G401.6 (cell line): ENCODE measurements around the gene C1orf21.
"Not testable (repeated sequence)": the region's sequence is repeated elsewhere in the genome, so short reads cannot be mapped to it uniquely, and the experiment has no call there.

Source experiments
- FAIRE-seq: peaks from 2 replicates; lab custom pipeline; 2012; peaks lifted over from hg19 to GRCh38; lab: Jason Lieb, UNC

Gene C1orf21, protein sequence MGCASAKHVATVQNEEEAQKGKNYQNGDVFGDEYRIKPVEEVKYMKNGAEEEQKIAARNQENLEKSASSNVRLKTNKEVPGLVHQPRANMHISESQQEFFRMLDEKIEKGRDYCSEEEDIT

DNA sequence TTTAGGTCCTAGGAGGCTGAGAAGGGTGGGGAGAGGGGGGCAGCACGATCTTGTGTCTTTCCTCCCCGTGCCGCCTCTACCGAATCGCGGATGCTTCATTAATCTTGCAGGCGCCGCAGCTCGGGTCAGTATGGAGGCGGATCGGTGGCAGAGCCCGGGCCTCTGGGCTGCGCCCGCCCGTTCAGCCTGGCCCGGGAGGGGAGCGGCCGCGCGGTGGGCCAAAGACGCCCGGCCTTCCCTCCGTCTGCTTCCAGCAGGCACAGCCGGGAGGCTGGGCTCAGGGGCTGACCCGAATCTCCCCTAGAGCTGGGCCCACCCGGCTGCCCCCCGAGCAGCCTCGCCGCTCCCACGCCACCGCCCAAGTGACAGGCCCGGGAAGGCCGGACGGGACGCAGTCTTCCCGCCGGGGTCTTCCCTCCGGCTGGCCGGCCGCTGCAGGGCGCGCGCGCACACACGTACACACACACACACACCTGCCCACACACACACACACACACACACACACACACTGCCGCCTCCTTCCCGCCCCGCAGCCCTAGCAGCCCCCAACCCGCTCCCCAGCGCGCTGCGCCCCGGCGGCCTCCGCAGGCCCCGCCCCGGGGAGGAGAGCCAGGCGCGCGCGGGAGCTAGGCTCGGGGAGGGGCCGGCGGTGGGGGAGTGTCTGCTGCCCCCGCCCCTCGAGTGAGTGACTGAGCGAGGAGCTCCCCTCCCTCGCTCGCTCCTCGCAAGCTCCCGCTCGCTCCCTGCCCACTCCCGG lies at the start of gene C1orf21:
Gene C1orf21, plus strand, starts transcription at position 718 of the 757 bp plus-strand sequence. CDS start 90,481 bp downstream, outside the sequence.
- FAIRE-seq = no peak

DNA sequence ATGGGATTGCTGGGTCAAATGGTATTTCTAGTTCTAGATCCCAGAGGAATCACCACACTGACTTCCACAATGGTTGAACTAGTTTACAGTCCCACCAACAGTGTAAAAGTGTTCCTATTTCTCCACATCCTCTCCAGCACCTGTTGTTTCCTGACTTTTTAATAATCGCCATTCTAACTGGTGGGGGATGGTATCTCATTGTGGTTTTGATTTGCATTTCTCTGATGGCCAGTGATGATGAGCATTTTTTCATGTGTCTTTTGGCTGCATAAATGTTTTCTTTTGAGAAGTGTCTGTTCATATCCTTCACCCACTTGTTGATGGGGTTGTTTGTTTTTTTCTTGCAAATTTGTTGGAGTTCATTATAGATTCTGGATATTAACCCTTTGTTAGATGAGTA lies 49.0 kb upstream of the C1orf21 start:
- FAIRE-seq = not testable (repeated sequence)

DNA sequence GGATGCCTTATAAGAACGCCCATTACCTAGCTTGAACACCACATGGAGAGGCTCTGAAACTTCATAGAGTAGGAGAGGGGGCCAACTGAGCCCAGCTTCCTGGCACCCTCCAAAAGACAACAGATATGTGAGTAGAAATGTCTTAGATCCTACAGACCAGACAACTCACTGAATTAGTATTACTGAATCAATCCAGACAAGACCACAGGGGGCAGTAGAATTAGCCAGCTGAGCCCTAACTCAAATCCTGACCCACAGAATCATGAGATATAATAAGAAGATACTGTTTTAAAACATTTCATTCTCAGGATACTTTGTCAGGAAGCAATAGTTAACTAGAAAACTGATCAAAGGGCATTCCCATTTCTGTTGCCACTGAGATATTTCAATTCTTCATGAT lies 45.8 kb upstream of the C1orf21 start:
- no peak for FAIRE-seq

DNA sequence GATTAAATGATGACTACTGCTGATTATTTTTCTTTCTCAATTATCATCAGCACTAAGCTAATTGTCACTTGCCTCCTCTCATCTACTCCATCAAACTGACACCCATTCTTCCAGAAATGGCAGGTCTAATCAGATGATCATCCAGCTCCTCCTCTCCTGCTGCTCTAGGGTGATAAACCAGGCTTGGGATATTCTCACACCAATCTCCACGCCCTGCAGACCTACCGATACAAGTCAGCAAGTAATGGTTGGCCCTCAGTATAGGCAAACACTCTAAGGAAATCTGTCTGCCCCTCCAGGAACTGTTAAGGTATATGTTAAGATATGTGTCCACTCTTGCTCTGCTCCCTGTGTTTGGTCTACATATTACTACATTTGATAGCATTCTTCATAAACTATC lies 36.3 kb upstream of the C1orf21 start:
- no peak for FAIRE-seq

DNA sequence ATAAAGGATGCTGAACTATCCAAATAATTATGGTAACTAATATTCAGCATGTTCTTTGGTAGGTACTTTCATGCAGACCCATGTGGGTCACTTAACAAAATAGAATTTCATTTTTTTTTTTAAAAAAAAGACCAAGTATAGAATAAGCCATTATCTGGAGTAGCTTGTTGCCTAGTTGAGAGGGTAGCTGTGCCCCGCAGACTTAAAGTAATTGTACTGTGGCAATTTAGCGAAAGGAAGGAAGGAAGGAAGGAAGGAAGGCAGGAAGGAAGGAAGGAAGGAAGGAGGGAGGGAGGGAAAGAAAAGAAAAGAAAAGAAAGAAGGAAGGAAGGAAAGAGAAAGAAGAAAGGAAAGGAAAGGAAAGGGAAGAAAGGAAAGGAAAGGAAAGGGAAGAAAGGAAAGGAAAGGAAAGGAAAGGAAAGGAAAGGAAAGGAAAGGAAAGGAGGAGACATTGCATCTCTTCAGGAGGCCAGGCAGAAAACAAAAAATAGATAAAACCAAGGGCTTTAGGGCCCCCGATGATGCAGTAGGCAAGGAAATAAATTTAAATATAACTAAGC lies 35.3 kb upstream of the C1orf21 start:
- no peak for FAIRE-seq

DNA sequence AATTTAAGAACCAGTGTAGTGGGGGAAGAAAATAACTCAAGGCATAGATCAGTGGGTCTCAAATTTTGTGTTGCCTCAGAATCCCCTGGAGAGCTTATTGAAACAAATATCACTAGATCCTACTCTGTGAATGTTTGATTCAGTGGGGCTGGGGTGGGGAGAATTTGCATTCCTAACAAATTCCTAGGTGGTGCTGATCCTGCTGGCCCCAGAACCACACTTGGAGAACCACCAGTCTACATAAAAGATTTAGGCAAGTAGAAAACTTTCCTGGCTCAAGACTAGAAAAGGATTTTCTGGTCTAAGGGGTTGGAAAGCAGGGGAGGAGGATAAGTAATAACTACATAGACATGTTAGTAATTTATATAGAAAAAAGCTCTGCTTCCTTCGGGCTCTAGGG lies 34.1 kb upstream of the C1orf21 start:
- FAIRE-seq = no peak

DNA sequence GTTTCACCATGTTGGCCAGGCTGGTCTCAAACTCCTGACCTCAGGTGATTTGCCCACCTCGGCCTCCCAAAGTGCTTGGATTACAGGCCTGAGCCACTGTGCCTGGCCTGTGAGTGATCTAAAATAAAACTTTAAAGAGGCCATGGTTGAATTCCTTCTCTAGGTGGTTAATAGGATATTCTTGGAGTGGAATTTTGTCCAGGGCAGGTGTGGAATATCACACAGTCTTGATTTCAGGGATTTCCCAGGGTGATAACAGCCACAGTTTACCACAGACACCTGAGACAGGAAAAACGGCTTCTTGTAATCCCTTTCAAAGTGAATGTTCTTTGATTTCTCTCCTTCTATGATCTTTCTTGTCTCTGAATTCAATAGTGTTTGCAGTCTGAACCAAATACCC lies 32.1 kb upstream of the C1orf21 start:
- FAIRE-seq = no peak

DNA sequence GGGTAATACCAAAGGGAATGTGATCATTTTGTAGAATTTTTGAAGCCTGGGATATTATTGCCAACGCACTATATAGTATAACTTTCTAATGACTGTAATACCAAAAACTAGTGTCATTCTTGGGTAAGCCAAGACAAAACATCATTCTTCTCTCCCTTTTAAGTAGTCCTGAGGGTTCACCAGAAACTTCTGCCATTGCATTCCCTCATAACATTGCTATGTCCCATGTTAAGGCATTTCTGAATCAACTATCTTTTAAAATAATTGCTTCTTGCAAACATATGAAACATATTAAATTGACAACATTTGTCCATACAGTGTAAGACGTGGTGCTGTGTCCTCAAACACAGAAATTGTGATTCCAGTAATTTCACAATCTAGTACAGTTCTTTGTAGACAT lies 29.9 kb upstream of the C1orf21 start:
- no peak for FAIRE-seq

DNA sequence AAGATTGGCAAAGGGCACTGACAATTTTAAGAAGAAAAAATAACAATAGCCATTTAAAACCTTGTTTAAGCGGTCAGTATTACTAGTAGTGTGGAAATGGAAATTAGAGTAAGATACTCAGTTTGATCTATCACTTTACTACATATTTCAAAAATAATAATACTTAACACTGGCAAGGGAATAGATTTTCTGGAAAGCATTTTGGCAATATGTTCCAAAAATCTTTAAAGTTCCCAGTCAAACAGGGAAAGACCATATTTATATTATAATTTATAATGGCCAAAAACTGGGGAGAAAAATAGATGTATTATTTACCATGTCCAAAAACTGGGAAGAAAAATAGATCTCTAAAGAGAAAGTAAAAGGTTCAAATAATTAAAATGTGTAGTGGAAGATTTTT lies 28.6 kb upstream of the C1orf21 start:
- FAIRE-seq = no peak

DNA sequence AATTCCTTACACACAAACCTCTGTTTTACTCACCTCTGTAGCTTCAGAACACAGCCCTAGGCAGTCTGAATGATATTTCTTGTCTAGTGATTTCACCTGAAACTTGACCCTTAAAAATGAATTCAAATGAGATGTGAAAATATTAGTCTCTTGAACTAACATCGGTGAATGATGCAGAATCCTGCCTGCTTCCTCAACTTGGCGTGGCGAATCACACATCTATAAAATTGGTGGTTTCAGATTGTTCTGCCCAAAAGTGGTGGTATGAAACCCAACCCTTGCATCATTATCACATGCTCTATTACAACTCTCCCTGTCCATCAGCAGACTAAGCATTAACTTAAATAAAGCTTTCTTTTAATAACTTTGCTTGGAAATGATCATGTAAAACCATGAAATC lies 26.9 kb upstream of the C1orf21 start:
- FAIRE-seq = no peak

DNA sequence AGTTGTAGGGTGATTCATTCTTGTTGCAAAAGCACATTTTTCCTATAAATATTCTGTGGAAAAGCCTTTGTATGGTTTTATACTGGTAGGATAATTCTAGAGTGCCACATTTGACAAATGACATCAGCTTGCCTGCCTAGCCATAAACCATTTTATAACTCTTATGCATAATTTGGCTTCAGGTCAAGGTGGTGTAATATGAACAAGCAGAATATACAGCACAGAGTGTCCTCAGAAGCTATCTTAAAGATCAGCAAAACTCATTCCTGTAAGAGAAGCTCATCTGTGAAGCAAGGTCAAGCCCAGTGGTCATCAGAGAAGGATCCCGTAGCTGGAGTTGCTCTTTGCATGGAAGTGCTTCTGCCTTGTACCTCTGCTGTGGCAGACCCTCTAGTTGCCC lies 24.0 kb upstream of the C1orf21 start:
- no peak for FAIRE-seq

DNA sequence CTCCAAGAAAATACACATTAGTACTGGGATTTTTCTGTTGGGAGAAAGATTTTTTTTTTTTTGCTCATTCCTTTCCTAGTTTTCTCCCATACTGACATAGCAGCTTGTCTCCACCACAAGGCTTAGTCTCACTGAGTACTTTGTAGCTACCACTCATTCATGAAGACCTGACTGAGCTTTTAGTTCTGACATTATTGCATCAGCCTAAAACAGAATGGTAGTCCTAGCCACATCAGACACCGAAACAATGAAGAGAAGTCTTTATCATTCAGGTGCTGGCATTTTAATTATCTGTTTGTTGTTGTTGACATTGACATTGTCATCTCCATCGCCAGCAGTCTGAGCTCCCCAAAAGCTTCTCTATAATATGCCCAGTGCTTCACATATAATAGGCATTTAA lies 21.1 kb upstream of the C1orf21 start:
- no peak for FAIRE-seq

DNA sequence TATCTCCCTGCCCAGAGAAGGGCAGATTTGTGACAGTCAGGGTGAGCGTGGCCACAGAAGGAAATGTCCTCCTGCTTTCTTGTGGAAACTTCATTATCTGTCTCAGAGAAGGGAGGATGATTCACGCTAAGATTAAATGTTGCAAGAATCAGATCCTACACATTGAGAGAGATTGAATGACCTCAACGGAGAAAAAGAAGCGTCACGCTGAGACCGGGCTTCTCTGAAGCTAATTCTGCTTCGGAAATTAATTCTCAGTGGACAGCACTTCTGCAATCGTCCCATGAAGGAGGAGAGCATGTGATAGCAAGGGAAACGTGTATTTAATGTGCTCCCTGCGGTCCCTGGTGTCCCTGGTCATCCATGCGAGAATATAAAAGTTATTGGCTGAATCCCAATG lies 19.8 kb upstream of the C1orf21 start:
- FAIRE-seq = no peak

DNA sequence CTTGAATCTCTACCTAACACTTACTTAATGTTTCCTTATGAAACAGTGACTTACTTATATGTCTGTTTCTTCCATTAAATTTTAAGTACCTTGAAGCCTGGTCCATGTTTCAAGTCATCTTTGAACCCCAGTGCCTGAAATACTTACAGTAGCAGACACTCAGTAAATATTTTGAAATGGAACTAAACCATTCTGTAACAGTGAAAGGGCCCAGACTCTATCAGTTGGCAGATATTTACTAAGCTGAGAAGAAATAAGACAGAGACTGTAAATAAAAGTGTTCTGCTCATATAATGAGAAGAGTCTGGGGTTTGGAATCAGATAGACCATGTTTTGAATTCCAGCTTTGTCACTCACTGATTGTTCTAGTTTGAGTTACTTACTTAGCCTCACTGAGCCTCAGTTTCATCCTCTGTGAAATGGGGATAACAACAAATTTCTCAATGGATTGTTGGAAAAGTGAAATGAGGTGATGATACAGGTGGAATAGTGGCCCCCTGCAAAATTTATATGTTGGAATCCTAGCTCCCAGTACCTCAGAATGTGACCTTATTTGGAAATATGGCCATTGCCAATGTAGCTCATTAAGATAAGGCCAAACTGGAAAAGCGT lies 19.3 kb upstream of the C1orf21 start:
- FAIRE-seq = no peak

DNA sequence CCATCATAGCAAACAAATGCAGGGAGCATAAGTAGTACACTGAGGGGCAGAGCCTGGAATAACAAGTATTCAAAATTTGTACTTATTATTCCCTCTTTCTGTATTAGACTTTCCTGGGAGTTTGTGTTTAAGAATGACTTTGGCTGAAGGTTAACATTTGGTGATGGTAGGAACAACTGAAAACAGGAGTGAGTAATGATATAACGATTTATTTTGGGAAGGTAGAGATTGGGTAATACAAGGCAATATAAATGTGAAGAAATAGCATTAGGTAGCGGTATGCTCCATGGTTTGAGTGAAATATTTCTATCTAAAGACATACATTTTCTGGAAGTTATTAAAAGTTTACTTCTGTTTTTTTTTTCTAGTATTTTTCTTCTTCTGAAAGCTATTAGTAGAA lies 18.5 kb upstream of the C1orf21 start:
- no peak for FAIRE-seq

DNA sequence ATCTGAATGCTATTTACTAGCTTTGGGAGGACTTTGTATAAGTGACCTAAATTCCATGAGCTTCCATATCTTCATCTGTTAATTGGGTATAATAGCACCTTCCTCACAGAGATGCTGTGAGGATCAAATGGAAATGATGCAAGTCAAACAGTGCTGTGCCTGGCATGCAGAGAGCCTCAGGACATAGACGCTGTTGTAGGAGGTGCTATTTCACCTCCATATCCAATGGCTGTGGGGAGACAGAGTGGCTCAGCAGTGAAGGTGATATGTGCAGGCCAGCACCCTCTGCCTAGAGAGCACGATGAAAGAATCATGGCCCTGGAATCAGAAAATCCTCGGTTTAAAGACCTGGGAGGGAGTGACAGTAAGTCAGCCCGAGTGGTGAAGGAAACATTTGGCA lies 16.0 kb upstream of the C1orf21 start:
- FAIRE-seq = no peak

DNA sequence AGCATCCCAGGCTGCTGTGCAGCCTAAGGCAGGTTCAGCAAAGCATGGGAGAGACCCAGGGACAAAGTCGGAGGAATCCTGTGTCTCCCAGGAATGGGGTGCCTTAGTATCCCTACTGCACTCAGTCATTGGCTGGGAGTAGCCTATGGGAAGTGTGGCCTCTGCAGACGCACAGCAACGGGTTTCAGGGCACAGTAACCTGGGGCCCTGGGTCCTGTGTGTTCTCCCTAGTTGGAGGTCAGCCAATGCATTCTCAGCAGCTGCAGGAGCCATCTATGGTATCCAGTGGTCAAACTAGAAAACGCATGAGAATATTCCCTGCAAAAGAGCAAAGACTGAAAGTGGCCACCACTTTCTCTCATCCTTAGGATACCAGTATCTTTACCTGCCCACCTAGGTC lies 13.7 kb upstream of the C1orf21 start:
- no peak for FAIRE-seq

DNA sequence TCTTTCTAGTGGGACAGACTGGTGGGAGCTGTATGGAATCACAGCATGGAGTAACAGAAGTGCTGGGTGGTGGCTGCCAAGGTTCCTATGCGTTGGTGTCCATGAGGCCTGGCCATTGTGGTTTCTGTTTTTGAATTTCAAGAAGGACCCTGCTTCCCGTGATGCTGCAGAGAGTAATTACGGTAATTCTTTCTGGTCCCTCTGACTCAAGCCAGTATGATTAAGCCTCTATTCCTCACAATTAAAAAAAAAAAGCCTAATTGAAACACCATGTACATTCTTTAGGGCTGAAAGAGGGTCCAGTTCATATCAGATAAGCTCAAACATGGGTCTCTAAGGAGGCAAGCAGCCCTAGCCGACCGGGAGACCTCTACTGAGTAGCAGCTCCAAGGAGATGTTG lies 10.5 kb upstream of the C1orf21 start:
- no peak for FAIRE-seq

DNA sequence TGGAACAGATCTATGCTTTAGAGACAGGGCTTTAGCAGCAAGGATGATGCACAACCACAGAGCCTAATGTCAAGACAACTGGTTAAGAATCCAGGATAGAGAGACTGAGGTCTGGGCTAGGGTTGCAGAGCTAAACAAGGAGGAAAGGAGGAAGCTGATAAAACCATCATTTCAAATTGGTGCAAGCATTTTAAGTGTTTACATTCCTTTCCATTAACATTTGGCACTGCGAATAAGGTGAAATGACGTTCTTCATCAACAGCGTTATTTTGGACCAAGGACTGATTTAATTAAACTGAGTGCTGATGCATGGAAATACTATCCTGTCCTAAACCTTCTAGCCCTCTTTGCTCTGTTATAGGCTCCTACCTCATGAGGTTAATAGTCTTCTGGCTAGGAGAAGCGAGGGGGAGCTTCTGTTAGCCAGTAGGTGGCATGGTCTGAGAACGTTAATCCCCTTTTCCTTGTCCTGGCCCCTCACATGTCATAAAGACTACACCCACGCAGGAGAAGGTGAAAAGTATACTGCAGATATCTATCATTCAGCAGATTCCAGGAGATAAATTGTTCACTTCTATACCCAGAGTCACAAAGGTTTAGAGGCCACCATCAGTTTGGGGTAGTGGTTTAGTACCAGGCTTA lies 7.6 kb upstream of the C1orf21 start:
- FAIRE-seq = no peak

DNA sequence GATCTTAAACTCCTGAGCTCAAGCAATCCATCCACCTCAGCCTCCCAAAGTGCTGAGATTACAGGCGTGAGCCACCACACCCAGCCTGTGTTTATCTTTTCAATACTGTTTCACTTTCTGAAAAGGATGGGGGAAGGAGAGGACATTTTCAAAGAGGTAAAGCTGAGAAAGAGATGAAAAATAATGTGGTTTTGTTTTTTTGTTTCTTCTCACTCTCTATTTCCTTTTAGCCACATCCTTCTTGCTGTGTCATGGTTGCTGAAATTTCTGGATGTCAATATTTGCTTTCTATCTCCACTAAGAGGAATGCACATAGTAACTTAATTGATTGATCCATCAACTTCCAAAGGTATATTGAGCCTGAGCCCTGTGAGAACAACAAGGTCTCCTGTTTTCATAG lies 6.4 kb upstream of the C1orf21 start:
- FAIRE-seq = no peak

DNA sequence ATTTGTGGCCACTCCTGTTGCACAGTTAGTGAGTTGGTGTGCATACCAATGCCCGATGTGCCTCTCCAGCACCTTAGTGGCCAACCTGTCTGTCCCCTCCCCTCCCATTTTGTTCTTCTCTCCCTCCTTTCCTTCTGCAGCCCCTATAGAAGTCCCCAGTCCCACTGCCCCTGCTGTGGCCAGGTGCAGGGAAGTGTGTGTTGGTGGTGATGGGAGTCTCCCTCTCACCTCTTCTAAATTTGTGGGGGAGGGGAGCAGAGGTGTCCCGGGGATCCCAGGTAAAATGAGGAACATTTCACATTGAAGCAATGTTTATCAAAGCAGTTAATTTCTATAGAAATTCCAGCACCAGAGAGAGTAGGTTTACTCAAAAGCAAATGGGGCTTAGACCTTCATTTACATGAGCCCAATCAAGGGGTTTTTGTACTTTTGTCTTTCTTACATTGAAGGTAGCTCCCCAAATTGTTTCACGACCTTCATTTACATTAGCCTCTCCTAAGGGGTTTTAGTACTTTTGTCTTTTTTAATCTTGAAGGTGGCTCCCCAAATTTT lies 3.0 kb upstream of the C1orf21 start:
- FAIRE-seq = no peak

DNA sequence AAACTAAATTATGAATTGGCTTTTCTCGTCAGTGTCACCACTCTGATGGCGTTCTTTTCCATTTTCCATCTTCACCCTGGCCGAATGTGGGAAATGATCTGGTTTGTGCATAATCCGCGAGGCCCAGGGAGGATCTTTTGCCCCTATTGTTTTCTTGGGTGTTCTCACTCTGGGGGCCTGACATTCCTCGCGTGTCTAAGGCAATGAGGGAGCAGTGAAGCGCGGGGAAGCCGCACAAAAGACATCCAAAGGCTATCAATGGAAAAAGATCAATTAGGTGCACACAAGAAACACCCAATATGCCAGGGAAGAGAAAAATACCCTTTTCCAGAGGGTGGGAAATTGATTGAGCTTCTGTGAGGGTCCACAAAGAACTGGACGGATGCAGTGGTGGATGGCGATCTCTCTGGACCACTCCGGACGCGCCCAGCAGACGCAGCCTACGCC lies 941 bp upstream of the C1orf21 start:
- no peak for FAIRE-seq

DNA sequence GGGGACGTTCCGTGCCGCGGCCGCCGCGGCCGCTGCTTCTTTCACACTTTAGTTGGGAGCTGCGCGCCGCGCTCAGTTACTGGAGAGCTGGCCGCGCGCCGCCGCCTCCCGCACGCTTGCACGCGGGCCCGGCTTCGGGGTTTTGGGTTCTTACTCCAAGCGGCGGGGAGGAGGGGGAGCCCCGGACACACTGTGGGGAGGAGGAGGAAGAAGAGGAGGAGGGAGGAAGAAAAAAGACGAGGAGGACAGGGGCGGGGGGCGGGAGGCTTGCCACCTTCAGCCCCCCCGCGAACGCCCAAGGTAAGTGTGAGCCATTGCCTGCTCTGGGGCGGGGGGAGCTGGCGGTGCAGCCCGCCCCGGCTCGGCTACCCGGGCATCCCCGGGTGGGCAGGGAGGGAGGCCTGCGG lies 243 bp downstream of the C1orf21 start:
- FAIRE-seq = no peak
